IMR-90 (cell line): ENCODE measurements around the gene FAM110D. TPM values are rescaled to one million over a fixed set of nuclear protein-coding genes. Genes with fewer than 3 reads are reported as not detected.

Experiments
- ATAC-seq: fragments of 200-7000 bp; cut with Tn5 transposase; 2 replicates; pipeline ENCODE4 v1.9.1; 2020; ENCODE audit warnings: low read depth, mild to moderate bottlenecking, moderate library complexity
- BruUV-seq: library from RNA; stranded (reverse); fragments of 400-500 nt; replicated peaks from 2 replicates; lab custom pipeline; 2021; lab: Mats Ljungman, UMichigan
- CTCF ChIA-PET: fragments of 300-600 bp; formaldehyde crosslinking; extraction: SDS; loops from one replicate; lab custom pipeline; 2021; ENCODE audit warnings: antibody characterized with exemption; lab: Yijun Ruan, JAX
- POLR2A ChIA-PET: fragments of 300-600 bp; sonication (Branson Sonifier 250); formaldehyde crosslinking; loops from one replicate; lab custom pipeline; 2022; ENCODE audit warnings: antibody characterized with exemption; ENCODE audit not compliant: unreplicated experiment; lab: Charles Lee
- DNase-seq: peaks from one replicate; pipeline ENCODE4 v3.0.0; 2013
- H2AFZ ChIP-seq: replicated peaks from 2 replicates; pipeline ENCODE3; 2013; ENCODE audit warnings: low read length, mild to moderate bottlenecking; ENCODE audit not compliant: poor library complexity
- H2AK5ac ChIP-seq: 2 replicates; pipeline ENCODE4 v1.6.1; 2013; ENCODE audit warnings: low read depth, low read length, inconsistent platforms
- H2AK9ac ChIP-seq: replicated peaks from 2 replicates; pipeline ENCODE3; 2013; ENCODE audit warnings: mild to moderate bottlenecking, low read depth, low read length, moderate library complexity; ENCODE audit not compliant: poor library complexity
- H2BK120ac ChIP-seq: 2 replicates; pipeline ENCODE4 v1.6.1; 2013; ENCODE audit warnings: low read depth, low read length, inconsistent platforms
- H2BK15ac ChIP-seq: 3 replicates; pipeline ENCODE4 v1.6.1; 2013; ENCODE audit warnings: low read depth, low read length, inconsistent platforms
- H2BK20ac ChIP-seq: 2 replicates; pipeline ENCODE4 v1.6.1; 2013; ENCODE audit warnings: low read depth, mild to moderate bottlenecking, inconsistent platforms, low read length, moderate library complexity
- H2BK5ac ChIP-seq: 2 replicates; pipeline ENCODE4 v1.6.1; 2013; ENCODE audit warnings: mild to moderate bottlenecking, low read depth, low read length, inconsistent platforms; ENCODE audit not compliant: poor library complexity, severe bottlenecking
- H3K14ac ChIP-seq: replicated peaks from 2 replicates; pipeline ENCODE4 v1.6.1; 2013; ENCODE audit warnings: low read depth, low read length, inconsistent platforms
- H3K18ac ChIP-seq: 2 replicates; pipeline ENCODE4 v1.6.1; 2013; ENCODE audit warnings: low read depth, low read length, control low read depth
- H3K23ac ChIP-seq: 2 replicates; pipeline ENCODE4 v1.6.1; 2013; ENCODE audit warnings: low read depth, low read length, inconsistent platforms
- H3K27ac ChIP-seq: 2 replicates; pipeline ENCODE4 v1.5.1; 2013; ENCODE audit warnings: mild to moderate bottlenecking, control low read depth, low read length; ENCODE audit not compliant: insufficient read depth
- H3K27me3 ChIP-seq: 2 replicates; pipeline ENCODE4 v1.6.1; 2013; ENCODE audit warnings: low read length; ENCODE audit not compliant: control insufficient read depth, insufficient read depth
- H3K36me3 ChIP-seq: 2 replicates; pipeline ENCODE4 v1.6.1; 2013; ENCODE audit warnings: low read length, mixed read lengths; ENCODE audit not compliant: control insufficient read depth, insufficient read depth
- H3K4ac ChIP-seq: 2 replicates; pipeline ENCODE4 v1.6.1; 2013; ENCODE audit warnings: low read depth, low read length, inconsistent platforms
- H3K4me1 ChIP-seq: 2 replicates; pipeline ENCODE4 v1.6.1; 2013; ENCODE audit warnings: low read length, mixed read lengths; ENCODE audit not compliant: control insufficient read depth, insufficient read depth
- H3K4me2 ChIP-seq: 2 replicates; pipeline ENCODE4 v1.6.1; 2013; ENCODE audit warnings: low read depth, mild to moderate bottlenecking, control low read depth, low read length, moderate library complexity
- H3K4me3 ChIP-seq: 2 replicates; pipeline ENCODE4 v1.5.1; 2013; ENCODE audit warnings: low read depth, mild to moderate bottlenecking, control low read depth, low read length, moderate library complexity; ENCODE audit not compliant: insufficient read depth
- H3K56ac ChIP-seq: 2 replicates; pipeline ENCODE4 v1.6.1; 2013; ENCODE audit warnings: low read length, inconsistent platforms; ENCODE audit not compliant: insufficient read depth; ENCODE audit errors: extremely low read depth
- H3K79me1 ChIP-seq, 2 experiments: 2 replicates each; pipeline ENCODE4 v1.6.1; 2013; ENCODE audit warnings: low read length in 2 of 2, inconsistent platforms in 1 of 2, low read depth in 1 of 2
- H3K9ac ChIP-seq: 2 replicates; pipeline ENCODE4 v1.6.1; 2013; ENCODE audit warnings: low read depth, low read length, control low read depth
- H3K9me1 ChIP-seq: 2 replicates; pipeline ENCODE4 v1.6.1; 2013; ENCODE audit warnings: low read length, inconsistent platforms; ENCODE audit not compliant: insufficient read depth
- H3K9me3 ChIP-seq: 2 replicates; pipeline ENCODE4 v1.6.1; 2013; ENCODE audit warnings: low read length; ENCODE audit not compliant: control insufficient read depth, insufficient read depth
- H4K20me1 ChIP-seq: 2 replicates; pipeline ENCODE4 v1.6.1; 2013; ENCODE audit warnings: low read length, inconsistent platforms; ENCODE audit not compliant: insufficient read depth
- H4K5ac ChIP-seq: 2 replicates; pipeline ENCODE4 v1.6.1; 2013; ENCODE audit warnings: mild to moderate bottlenecking, low read depth, low read length, control low read depth
- H4K8ac ChIP-seq, 2 experiments: 2 replicates each; pipeline ENCODE4 v1.6.1; 2013; ENCODE audit warnings: low read depth in 2 of 2, low read length in 2 of 2, control low read depth in 1 of 2, inconsistent platforms in 1 of 2
- H4K91ac ChIP-seq: 2 replicates; pipeline ENCODE4 v1.6.1; 2013; ENCODE audit warnings: low read depth, low read length, inconsistent platforms; ENCODE audit not compliant: insufficient read depth
- BHLHE40 ChIP-seq: fragments of 150-350 bp; IDR thresholded peaks from 2 replicates; pipeline ENCODE4 v1.6.1; 2016; ENCODE audit warnings: mild to moderate bottlenecking, low read depth, low read length
- CEBPB ChIP-seq: IDR thresholded peaks from 2 replicates; pipeline ENCODE4 v1.6.1; 2012; ENCODE audit warnings: low read depth, low read length, improper control_type of control experiment
- CHD1 ChIP-seq: IDR thresholded peaks from 2 replicates; pipeline ENCODE4 v1.6.1; 2012; ENCODE audit warnings: low read depth, low read length, improper control_type of control experiment
- CTCF ChIP-seq: conservative IDR thresholded peaks from 2 replicates; pipeline ENCODE4 v1.5.1; 2012; ENCODE audit warnings: mild to moderate bottlenecking, low read depth, low read length, improper control_type of control experiment
- ELK1 ChIP-seq: fragments of 150-350 bp; IDR thresholded peaks from 2 replicates; pipeline ENCODE4 v1.6.1; 2016; ENCODE audit warnings: low read depth, mild to moderate bottlenecking, low read length, moderate library complexity, borderline replicate concordance
- FOS ChIP-seq: fragments of 150-350 bp; IDR thresholded peaks from 2 replicates; pipeline ENCODE4 v1.6.1; 2016; ENCODE audit warnings: low read depth, low read length
- MAFK ChIP-seq: IDR thresholded peaks from 2 replicates; pipeline ENCODE4 v1.6.1; 2012; ENCODE audit warnings: low read depth, low read length, improper control_type of control experiment
- MAZ ChIP-seq: IDR thresholded peaks from 2 replicates; pipeline ENCODE4 v1.6.1; 2012; ENCODE audit warnings: low read depth, mild to moderate bottlenecking, low read length, improper control_type of control experiment, moderate library complexity, borderline replicate concordance
- MXI1 ChIP-seq: IDR thresholded peaks from 2 replicates; pipeline ENCODE4 v1.6.1; 2012; ENCODE audit warnings: low read depth, mild to moderate bottlenecking, low read length, moderate library complexity, borderline replicate concordance
- NFE2L2 ChIP-seq: fragments of 150-350 bp; IDR thresholded peaks from 2 replicates; pipeline ENCODE4 v1.6.1; 2016; ENCODE audit warnings: low read depth, mild to moderate bottlenecking, low read length
- POLR2A ChIP-seq: IDR thresholded peaks from 2 replicates; pipeline ENCODE4 v1.6.1; 2012; ENCODE audit warnings: mild to moderate bottlenecking, low read depth, low read length
- RAD21 ChIP-seq: IDR thresholded peaks from 2 replicates; pipeline ENCODE4 v1.6.1; 2012; ENCODE audit warnings: low read length, improper control_type of control experiment
- RCOR1 ChIP-seq: IDR thresholded peaks from 2 replicates; pipeline ENCODE4 v1.6.1; 2012; ENCODE audit warnings: mild to moderate bottlenecking, low read length, improper control_type of control experiment; ENCODE audit not compliant: insufficient replicate concordance
- RFX5 ChIP-seq: IDR thresholded peaks from 2 replicates; pipeline ENCODE4 v1.8.0; 2012; ENCODE audit warnings: low read depth, mild to moderate bottlenecking, low read length, moderate library complexity
- SMC3 ChIP-seq: fragments of 150-350 bp; IDR thresholded peaks from 2 replicates; pipeline ENCODE4 v1.6.1; 2016; ENCODE audit warnings: low read depth, mild to moderate bottlenecking, antibody characterized with exemption, low read length, moderate library complexity
- WGBS, 2 experiments: methylation state at CpG; one replicate each; pipeline versions ENCODE4 v1.1.5 to v1.1.7; 2013; ENCODE audit warnings: missing lambda C conversion rate in 2 of 2; ENCODE audit not compliant: insufficient read length in 1 of 2; ENCODE audit errors: extremely low coverage in 2 of 2; 5-methylcytosine and 5-hydroxymethylcytosine counted together
- dilution Hi-C: fragments of 300-500 bp; cut with HindIII; formaldehyde crosslinking; loops from one replicate; pipeline ENCODE4 v1.14.3; 2018; ENCODE audit warnings: low sequenced_read_pairs; ENCODE audit not compliant: unreplicated experiment
- in situ Hi-C: fragments of 300-500 bp; cut with MboI; formaldehyde crosslinking; loops from 3 replicates; pipeline ENCODE4 v1.14.3; 2019; ENCODE audit warnings: low sequenced_read_pairs, inconsistent platforms, mixed read lengths
- intact Hi-C: fragments of 100-400 bp; cut with micrococcal nuclease; formaldehyde crosslinking; loops from 2 replicates; pipeline ENCODE4 v1.10.0; 2022
- polyA plus RNA-seq, 3 experiments: library from polyadenylated mRNA; depleted of rRNA; stranded (reverse); fragments of >200 nt; gene quantifications; 2 replicates each; pipeline ENCODE4 v1.2.3, GENCODE V29; 2012; ENCODE audit warnings: low replicate concordance in 1 of 3
- total RNA-seq: library from RNA; depleted of rRNA; stranded (reverse); fragments of >200 nt; gene quantifications from 2 replicates; pipeline ENCODE4 v1.2.3, GENCODE V29; 2012
- TF ChIP-seq, protein P1 (sequence below): fragments of 150-350 bp; IDR thresholded peaks from 2 replicates; pipeline ENCODE4 v1.6.1; 2017; ENCODE audit warnings: mild to moderate bottlenecking, antibody characterized with exemption, low read length, low read depth

Gene FAM110D
- total and polyA plus RNA-seq, 2 of the 4 experiments (the other 2 are of a cell fraction) = not detected

DNA sequence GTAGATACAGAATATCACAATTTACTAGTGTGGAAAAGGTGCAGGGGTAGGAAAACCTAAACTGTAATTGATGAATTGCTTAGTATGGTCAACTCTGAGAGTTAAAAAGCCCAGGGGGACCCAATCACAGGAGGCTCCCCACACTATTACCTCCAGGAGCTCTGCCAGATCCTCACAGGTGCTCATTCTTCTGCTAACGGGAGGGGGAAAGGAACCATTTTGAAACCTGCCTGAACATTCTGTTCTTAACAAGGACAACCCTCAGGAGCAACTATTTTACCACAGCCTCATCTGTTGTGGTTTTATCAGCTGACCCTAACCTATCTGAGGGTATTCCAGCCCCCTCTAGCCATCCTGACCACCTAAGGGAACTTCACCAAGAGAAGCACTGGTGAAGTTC is 28.2 kb upstream of the FAM110D start:
- ATAC-seq = no peak
- H3K4ac ChIP-seq = no peak overlapping the region
- POLR2A ChIA-PET = no interaction called here
- CTCF ChIA-PET = interaction anchor here (1.3 kb wide), 1 partner anchor 15 kb away, joined by 4 read pairs; no protein-coding TSS in a partner anchor
- H3K23ac ChIP-seq = no peak overlapping the region
- no peaks in the 10 kb centered on the region for H4K20me1 ChIP-seq
- DNase-seq = no peak
- no peak overlapping the region for H3K9ac ChIP-seq
- TF ChIP-seq POLR2A (no peak), ELK1 (no peak), CHD1 (no peak), MAZ (no peak), NFE2L2 (no peak), BHLHE40 (no peak), RCOR1 (no peak), SMC3 (no peak), RAD21 (no peak), CTCF (no peak), CEBPB (no peak), MAFK (no peak), MXI1 (no peak), FOS (no peak), RFX5 (no peak)
- TF ChIP-seq, protein P1, sequence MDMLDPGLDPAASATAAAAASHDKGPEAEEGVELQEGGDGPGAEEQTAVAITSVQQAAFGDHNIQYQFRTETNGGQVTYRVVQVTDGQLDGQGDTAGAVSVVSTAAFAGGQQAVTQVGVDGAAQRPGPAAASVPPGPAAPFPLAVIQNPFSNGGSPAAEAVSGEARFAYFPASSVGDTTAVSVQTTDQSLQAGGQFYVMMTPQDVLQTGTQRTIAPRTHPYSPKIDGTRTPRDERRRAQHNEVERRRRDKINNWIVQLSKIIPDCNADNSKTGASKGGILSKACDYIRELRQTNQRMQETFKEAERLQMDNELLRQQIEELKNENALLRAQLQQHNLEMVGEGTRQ = no peak
- no peak overlapping the region for H2BK20ac ChIP-seq
- no peak overlapping the region for H3K14ac ChIP-seq
- no peak overlapping the region for H2AK5ac ChIP-seq
- 0 out of 2 replicates have a peak, but pooled peaks cover 1% of the 10 kb centered on the region for H3K4me1 ChIP-seq
- H2BK15ac ChIP-seq = no peak overlapping the region
- H2AFZ ChIP-seq = no peak overlapping the region
- H3K27ac ChIP-seq = no peak overlapping the region
- H3K18ac ChIP-seq = no peak overlapping the region
- no peak overlapping the region for H4K8ac ChIP-seq
- H3K4me2 ChIP-seq = no peak overlapping the region
- no CpG with 5 or more reads among the region's 1 CpG for WGBS, 2 experiments
- H3K56ac ChIP-seq = no peak overlapping the region
- in situ Hi-C loops = no loop called here
- H4K91ac ChIP-seq = no peak overlapping the region
- no peak overlapping the region for H4K5ac ChIP-seq
- no peak overlapping the region for H2BK5ac ChIP-seq
- dilution Hi-C loops = no loop called here
- H3K79me1 ChIP-seq = no peaks in the 10 kb centered on the region
- H3K9me3 ChIP-seq = no peaks in the 10 kb centered on the region
- H3K27me3 ChIP-seq = peaks cover 11% of the 10 kb centered on the region
- H2AK9ac ChIP-seq = no peak overlapping the region
- no peak overlapping the region for H3K4me3 ChIP-seq
- intact Hi-C loops = no loop called here
- no peak overlapping the region for H2BK120ac ChIP-seq
- no peaks in the 10 kb centered on the region for H3K36me3 ChIP-seq
- BruUV-seq = no TSS peak
- no peaks in the 10 kb centered on the region for H3K9me1 ChIP-seq
